ENCODE results near the gene FAM3B.

FAM3B gene

DNA sequence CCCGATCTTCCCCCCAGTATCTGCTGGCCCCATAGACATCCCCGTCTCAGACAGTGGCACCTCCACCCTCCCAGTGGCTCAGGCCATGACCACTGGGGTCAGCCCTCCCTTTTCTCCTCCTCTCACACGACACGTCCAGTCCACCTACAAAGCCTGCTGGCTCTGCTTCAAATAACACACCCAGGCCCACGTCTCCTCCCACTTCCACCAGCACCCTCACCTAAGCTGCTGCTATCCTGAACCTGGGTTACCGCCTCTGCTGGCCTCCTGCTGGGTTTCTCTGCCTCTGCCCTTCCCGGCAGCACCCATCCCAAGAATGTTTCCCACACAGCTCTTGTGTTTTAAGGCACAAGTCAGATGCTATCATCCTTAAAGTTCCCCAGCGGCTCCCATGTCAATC is 71.2 kb downstream of the FAM3B start:
- H3K4me3 ChIP-seq (ENCODE audit: low read depth, low read length), result no peak overlapping the region
- TF ChIP-seq, protein P1, sequence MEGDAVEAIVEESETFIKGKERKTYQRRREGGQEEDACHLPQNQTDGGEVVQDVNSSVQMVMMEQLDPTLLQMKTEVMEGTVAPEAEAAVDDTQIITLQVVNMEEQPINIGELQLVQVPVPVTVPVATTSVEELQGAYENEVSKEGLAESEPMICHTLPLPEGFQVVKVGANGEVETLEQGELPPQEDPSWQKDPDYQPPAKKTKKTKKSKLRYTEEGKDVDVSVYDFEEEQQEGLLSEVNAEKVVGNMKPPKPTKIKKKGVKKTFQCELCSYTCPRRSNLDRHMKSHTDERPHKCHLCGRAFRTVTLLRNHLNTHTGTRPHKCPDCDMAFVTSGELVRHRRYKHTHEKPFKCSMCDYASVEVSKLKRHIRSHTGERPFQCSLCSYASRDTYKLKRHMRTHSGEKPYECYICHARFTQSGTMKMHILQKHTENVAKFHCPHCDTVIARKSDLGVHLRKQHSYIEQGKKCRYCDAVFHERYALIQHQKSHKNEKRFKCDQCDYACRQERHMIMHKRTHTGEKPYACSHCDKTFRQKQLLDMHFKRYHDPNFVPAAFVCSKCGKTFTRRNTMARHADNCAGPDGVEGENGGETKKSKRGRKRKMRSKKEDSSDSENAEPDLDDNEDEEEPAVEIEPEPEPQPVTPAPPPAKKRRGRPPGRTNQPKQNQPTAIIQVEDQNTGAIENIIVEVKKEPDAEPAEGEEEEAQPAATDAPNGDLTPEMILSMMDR (IDR thresholded peaks at IDR 0.05; ENCODE audit: borderline replicate concordance, insufficient read depth, low read depth, low read length), result no peak

DNA sequence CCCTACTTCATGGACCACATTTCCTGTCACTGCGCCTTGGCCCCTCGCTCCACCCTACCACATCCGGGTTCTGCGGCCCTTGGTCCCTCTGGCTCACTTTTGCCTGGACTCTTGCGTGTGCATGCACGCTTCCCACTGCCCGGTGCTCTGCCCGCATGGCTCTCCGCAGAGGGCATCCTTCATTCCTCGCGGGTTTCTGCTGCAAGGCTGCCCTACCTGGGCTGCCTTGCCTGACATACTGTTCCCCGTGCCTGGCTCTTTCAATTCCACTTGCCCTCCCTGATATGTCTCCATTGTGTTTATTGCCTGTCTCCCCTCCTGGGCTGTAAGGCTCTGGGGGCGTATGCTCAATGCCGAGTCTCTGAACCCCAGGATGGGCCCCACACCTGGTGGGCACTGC is 71.7 kb downstream of the FAM3B start:
- H3K4me3 ChIP-seq (ENCODE audit: low read depth, low read length), result no peak overlapping the region
- TF ChIP-seq, protein P1 (IDR thresholded peaks at IDR 0.05; ENCODE audit: borderline replicate concordance, insufficient read depth, low read depth, low read length), result no peak

DNA sequence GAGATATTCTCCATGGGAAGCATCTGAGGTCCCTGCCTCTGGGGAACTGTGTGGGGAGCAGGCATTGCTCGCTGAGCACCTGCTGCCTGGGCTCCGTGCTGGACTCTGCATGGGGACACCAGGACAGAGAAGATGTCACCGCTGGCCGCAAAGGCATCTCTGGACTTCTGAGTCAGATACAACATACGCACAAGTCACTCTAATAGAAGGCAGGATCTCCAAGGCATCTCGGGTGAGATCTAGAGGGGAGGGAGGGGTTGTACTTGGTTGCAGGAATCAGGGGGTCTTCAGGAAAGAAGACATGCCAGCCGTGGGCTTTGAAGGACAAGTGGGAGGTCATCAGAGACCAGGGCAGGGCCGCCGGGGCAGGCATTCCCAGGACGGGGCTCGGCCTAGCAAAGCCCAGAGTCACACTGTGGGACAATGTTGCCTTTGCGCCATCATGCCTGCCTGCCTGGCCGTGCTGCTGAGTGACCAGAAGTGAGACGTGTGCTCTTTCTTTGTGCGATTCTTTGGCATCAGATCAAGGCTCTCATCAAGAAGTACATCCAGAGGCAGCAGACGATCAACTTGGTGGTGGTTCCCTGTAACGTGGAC is 73.5 kb downstream of the FAM3B start:
- TF ChIP-seq, protein P1 (IDR thresholded peaks at IDR 0.05; ENCODE audit: borderline replicate concordance, insufficient read depth, low read depth, low read length), result no peak

DNA sequence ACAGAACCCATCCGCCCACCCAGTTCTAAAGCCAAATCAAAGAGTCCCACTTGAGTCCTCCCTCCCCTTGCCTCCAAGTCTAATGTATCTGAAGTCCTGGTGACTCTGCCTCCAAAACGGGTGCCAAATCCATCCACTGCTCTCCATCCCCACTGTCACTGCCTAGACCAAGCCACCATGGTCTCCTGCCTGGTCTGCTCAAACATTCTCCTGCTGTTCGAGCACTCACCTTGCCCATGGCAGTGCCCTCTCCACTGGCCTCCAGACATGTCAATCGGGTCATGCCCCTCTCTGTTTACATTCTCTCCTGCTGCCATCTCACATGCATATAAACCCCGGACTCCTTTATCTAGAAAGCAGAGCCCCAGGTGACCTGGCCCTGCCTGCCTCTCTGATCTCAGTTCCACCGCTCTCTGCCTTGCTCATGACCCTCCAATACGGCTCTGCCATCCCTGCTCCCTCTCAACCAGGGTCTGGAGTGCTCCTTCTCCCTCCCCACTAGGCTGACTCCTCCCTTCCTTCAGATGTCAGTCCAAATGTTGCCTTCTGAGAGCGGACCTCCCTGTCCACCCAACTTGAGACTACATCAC is 77.4 kb downstream of the FAM3B start:
- H3K4me3 ChIP-seq (ENCODE audit: low read depth, low read length), result no peak overlapping the region
- TF ChIP-seq, protein P1 (IDR thresholded peaks at IDR 0.05; ENCODE audit: borderline replicate concordance, insufficient read depth, low read depth, low read length), result no peak

More for the DNA sequence above, 73.5 kb downstream of the FAM3B start:
- H3K4me3 ChIP-seq (ENCODE audit: low read depth, low read length), result no peak overlapping the region

DNA sequence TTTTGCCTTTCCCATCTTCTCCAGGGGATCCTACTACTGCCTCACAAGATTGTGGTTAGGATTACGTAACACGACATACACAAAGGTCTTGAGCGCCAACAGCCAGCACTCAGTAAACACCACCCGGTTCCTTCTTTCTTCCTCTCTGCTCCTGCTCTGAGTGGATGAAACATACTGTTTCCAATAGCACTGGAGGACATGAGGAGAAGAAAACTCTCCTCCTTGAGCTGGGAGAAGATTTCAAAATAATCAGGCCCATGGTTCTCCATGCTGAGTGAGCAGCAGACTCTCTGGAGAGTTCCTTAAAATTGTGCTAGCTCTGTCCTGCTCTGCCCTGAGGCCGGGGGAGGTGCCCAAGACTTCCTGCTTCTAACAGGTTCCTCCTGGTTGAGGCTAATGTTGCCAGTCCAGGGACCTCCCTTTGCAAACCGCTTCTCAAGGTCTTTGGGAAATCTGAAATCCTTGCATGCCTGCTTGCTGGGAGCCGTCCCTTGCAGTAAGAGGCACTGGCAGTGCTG is 80.0 kb downstream of the FAM3B start:
- TF ChIP-seq, protein P1 (IDR thresholded peaks at IDR 0.05; ENCODE audit: borderline replicate concordance, insufficient read depth, low read depth, low read length), result no peak

DNA sequence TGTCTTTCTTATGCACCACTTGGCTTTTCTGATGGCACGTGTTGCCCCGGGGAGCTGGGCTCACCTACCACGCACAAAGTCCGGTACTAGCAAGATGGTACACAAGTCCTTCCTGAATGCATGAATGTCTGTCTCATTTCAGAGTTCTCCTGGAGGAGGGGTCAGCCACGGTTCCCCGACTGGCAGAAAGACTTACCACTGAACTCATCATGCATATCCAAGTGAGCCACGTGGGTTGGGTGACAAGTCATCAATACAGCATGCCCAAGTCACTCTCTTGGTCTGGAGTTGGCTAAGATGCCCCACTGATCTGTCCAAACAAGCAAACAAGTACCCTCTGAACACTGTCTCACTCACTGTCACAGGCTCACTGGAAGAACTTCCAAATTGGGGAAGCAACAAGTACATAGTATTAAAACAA is 80.9 kb downstream of the FAM3B start:
- no peak overlapping the region for H3K4me3 ChIP-seq (ENCODE audit: low read depth, low read length)
- TF ChIP-seq, protein P1 (IDR thresholded peaks at IDR 0.05; ENCODE audit: borderline replicate concordance, insufficient read depth, low read depth, low read length), result no peak

More for the DNA sequence above, 80.0 kb downstream of the FAM3B start:
- H3K4me3 ChIP-seq (ENCODE audit: low read depth, low read length), result no peak overlapping the region

DNA sequence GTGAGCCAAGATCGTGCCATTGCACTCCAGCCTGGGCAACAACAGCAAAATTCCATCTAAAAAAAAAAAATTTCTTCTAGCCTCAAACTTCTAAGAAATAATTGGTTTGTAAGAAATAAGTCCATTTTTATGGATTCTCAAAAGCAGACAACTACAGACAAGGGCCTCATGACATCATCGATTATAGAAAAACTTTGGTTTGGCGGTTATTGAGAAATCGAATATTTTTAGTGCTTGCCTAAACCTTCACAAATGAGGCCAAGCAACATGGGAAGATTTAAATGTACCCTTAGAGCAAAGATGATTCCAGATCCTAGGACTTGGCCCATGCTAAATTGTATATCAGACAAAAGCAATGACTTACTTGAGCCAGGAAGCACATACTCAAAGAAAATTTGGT is 81.7 kb downstream of the FAM3B start:
- TF ChIP-seq, protein P1 (IDR thresholded peaks at IDR 0.05; ENCODE audit: borderline replicate concordance, insufficient read depth, low read depth, low read length), result no peak
- no peak overlapping the region for H3K4me3 ChIP-seq (ENCODE audit: low read depth, low read length)
